Suppressor macrophage (primary cell): ENCODE results near the gene EIF3A.

ENCODE experiments used
- DNase-seq, 4 experiments: peaks; one replicate each; pipeline ENCODE4 v3.0.0-alpha.2; 2020 to 2022

EIF3A gene

DNA sequence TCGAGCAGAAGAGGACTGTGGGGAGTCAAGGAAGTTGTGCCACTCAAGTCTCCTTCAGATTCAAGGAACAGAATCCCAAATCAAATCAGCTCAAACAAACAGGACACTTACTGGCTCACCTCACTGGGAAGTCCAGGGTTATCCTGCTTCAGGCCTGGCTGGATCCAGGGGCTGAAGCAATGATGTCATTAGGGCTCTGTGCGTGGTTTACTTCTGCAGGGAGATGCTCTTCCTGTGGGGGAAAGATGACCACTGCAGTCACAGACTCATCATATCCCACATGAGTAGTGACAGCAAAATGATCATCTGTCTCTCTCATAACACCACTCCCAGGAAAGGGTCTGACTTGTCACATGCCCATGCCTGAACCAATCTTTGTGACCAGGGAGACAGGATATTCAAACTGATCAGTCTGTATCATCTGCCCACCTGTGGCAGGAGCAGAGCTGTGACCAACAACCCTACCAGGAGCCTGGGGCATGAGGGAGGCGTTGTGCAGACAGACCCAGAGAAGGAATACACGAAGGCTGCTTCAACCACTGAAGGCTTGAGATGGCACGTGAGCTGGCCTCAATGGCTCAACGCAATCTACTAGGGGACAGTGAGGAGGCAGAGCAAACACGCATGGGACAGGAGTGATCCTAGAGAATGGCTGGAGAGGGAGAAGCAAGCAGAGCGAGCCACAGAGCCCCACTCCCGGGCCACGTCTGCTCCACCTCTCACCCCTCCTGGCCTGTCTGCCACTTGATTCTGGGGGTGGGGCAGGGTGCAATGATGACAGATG is 78.7 kb downstream of the EIF3A start:
- DNase-seq: no peak

DNA sequence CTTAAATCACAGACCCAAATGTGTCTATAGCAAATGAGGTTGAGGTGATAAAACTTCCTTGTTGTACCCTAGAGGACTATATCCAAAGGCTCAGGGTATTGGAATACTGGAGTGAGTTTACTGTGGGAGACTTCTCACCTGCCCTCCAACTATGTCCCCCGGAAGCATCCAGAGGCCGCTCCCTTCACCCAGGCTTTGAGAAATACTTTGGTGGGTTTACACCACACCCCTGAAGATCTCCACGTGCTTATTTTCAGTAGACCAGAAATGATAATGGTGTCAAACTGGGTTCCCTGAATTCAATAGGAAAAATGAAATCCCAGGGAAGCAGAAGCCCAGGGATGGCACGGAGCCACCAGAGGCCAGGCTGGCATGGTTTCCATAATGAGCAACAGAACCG is 82.4 kb downstream of the EIF3A start:
- DNase-seq: no peak

DNA sequence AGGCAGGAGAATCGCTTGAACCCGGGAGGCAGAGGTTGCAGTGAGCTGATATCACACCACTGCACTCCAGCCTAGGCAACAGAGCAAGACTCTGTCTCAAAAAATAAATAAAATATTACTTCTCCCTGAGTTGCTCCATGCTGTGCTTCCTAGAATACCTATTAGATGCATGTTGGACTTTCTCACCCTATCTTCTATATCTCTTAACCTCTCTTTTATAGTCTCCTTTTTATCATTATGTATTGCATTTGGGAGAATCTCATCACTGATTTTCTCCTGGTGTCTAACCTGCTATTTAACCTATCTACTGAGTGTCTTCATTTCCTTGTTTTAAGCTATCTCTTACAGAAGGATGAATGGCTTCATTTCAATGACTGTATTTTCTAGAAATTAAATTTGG is 83.2 kb downstream of the EIF3A start:
- no peak for DNase-seq

DNA sequence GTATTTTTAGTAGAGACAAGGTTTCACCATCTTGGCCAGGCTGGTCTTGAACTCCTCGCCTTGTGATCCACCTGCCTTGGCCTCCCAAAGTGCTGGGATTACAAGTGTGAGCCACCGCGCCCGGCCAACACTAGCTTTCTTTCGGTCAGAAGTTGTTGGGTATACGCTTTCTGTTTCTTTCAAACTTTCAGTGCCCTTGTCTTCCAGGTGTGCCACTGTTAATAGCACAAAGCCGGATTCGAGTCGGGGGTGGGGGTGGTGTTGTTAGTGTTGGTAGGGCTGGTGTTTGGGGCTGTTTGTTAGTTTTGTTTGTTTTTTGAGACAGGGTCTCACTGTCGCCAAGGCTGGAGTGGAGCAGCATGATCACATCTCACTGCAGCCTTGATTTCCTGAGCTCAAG is 84.9 kb downstream of the EIF3A start:
- no peak for DNase-seq

DNA sequence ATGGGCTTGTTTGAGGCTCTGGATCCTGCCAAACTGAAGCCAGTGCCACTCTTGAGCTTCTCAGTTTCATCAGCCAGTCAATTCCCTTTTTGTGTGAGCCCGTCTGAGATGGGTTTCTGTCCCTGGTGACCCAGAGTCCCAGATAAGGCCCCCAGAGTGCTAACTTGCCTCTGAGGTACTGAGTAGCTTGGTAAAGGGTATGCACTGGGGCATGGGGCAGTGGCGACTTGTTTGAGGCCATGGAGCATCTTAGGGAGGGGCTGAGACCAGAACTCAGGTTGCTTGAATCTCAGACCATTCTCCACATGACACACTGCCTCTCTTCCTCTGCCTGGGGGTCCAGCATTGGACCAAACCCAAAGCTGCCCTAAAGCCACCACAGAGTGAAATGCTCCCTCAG is 86.3 kb downstream of the EIF3A start:
- no peak for DNase-seq

DNA sequence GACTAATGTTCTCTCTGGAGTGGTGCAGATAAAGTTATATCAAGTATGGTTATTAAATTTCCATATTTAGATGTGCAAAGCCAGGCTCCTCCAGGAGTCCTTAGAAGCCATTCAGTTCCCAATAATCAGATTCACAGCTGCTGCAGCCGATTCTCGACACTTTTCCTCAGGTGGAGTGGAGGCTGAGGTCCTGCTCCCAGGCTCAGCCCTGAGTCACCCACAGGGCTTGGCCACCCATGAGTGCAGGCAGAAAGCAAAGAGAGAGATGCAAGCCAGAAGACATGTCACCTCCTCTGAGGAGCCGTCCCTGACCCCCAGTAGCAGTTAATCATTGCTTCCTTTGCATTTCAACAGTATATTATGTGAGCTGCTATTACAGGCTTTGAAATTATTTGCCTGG is 87.4 kb downstream of the EIF3A start:
- DNase-seq: no peak

DNA sequence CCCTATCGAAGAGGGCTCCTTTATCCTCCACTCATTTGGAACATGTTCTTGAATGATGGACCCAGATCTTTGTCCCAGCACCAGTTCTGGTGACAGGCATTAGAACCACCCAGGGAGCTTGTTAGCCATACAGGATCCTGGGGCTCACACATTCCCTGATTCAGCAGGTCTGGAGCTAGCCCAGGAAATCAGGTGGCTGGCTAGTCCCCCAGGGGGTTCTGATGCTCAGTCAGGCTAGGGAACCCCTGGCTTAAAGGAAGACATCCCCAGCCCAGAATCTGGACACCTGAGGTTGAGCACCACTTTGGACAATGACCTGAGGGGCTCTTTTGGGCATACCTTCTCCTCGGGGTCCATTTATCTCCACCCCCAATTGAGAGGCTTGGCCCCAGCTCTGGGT is 88.1 kb downstream of the EIF3A start:
- no peak for DNase-seq

DNA sequence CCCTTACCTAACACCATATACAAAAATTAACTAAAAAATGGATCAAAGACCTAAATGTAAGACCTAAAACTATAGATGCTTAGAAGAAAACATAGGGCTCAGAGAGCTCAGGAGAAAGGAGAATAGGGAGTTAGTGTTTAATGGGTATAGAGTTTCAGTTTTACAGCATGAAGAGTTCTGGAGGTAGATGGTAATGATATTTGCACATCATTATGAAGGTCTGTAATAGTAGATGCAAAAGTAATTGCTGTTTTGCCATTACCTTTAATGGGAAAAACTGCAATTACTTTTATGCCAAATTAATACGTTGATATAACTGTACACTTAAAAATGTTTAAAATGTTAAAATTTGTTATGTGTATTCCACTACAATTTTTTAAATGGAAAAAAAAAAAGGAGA is 90.3 kb downstream of the EIF3A start:
- DNase-seq: no peak

DNA sequence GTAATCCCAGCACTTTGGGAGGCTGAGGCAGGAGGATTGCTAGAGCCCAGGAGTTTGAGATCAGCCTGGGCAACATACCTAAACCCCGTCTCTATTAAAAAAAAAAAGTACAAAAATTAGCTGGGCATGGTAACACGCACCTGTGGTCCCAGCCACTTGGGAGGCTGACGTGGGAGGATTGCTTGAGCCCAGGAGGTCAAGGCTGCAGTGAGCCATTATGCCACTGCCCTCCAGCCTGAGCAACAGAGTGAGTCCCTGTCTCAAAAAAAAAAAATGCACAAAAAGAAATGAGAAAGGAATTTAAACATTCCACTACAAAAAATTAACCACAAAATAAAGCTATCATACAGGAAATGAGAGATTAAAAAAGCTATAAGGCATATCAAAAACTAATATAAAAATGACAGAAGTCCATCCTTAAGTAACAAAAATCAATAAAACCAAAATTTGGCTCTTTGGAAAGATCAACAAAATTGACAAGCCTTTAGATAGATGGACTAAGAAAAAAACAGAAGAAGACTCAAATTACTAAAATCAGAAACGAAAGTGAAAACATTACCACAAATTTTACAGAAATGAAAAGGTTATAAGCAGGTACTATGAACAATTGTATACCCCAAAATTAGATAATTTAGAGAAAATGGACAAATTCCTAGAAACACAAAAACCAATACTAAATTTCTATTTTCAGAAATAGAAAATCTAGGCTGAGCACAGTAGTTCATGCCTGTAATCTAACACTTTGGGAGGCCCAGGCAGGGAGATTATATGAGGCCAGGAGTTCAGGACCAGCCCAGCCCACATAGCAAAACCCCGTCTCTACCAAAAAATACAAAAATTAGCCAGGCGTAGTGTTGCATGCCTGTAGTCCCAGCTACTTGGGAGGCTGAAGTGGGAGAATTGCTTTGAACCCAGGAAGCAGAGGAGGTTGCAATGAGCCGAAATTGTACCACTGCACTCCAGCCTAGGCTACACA is 93.5 kb downstream of the EIF3A start:
- no peak for DNase-seq

DNA sequence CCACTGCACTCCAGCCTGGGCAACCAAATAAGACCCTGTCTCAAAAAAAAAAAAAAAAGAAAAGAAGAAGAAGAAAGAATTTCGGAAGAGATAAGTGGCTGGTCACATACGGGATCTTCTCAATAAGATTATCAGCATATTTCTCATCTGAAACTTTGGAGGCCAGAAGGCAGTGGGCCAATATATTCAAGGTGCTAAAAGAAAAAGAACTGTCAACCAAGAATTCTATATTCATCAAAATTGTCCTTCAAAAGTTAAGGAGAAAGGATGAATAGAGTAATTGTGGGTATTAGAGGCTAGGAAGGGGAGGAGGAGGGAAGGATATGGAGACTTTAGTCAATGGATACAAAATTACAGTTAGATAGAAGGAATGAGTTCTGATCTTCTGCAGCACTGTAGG is 95.0 kb downstream of the EIF3A start:
- no peak for DNase-seq
